SK-N-SH (cell line): ENCODE data around the gene UBTD1. TPM values are rescaled to one million over a fixed set of nuclear protein-coding genes. Genes with fewer than 3 reads are reported as not detected.
A peak's percentile ranks its signal among the peaks of the same experiment; 100 is the strongest.

Experiments used
- CTCF ChIA-PET: fragments of 300-600, 350-600 bp; formaldehyde crosslinking; extraction: SDS; loops from one replicate; lab custom pipeline; 2021; lab: Yijun Ruan, JAX
- POLR2A ChIA-PET: fragments of 350-600 bp; sonication (Branson Sonifier 250); formaldehyde crosslinking; extraction: SDS; loops from one replicate; lab custom pipeline; 2020; ENCODE audit warnings: antibody characterized with exemption, inconsistent platforms; lab: Yijun Ruan, JAX
- DNase-seq: peaks from one replicate; pipeline ENCODE4 v3.0.0; 2012
- H2AFZ ChIP-seq: fragments of 200-600 bp; sonication (generic); 2 replicates; pipeline ENCODE4 v1.8.1; 2016; ENCODE audit warnings: antibody characterized with exemption, mild to moderate bottlenecking, low read depth
- H3F3A ChIP-seq: fragments of 200-600 bp; sonication (generic); replicated peaks from 2 replicates; pipeline ENCODE3; 2016; ENCODE audit warnings: antibody characterized with exemption, mild to moderate bottlenecking; ENCODE audit not compliant: insufficient read depth
- H3K27ac ChIP-seq, 2 experiments: fragments of 200-500 bp in 1 of 2; fragments of 200-600 bp in 1 of 2; sonication (Bioruptor generic) in 1 of 2; sonication (generic), shearing (Covaris generic) in 1 of 2; 2 replicates each; pipeline versions ENCODE4 v1.5.1 to v1.6.1; 2014 to 2016; ENCODE audit warnings: low read depth in 2 of 2, inconsistent platforms in 1 of 2, low read length in 1 of 2, mild to moderate bottlenecking in 1 of 2, mixed read lengths in 1 of 2
- H3K27me3 ChIP-seq: fragments of 200-600 bp; sonication (generic), shearing (Covaris generic); 2 replicates; pipeline ENCODE4 v1.6.1; 2016; ENCODE audit warnings: mixed run types; ENCODE audit not compliant: insufficient read depth
- H3K36me3 ChIP-seq, 2 experiments: fragments of 200-500 bp in 1 of 2; fragments of 200-600 bp in 1 of 2; sonication (Bioruptor generic) in 1 of 2; sonication (generic) in 1 of 2; replicated peaks in 1 of 2; 2 replicates each; pipeline versions ENCODE3 to v1.5.1; 2014 to 2016; ENCODE audit warnings: low read length in 1 of 2, mild to moderate bottlenecking in 1 of 2; ENCODE audit not compliant: insufficient read depth in 2 of 2, control insufficient read depth in 1 of 2
- H3K4me1 ChIP-seq, 2 experiments: fragments of 200-500 bp in 1 of 2; fragments of 200-600 bp in 1 of 2; sonication (Bioruptor generic) in 1 of 2; sonication (generic), shearing (Covaris generic) in 1 of 2; 2 replicates each; pipeline versions ENCODE4 v1.5.1 to v1.6.1; 2014 to 2016; ENCODE audit warnings: low read depth in 1 of 2, low read length in 1 of 2, mixed run types in 1 of 2; ENCODE audit not compliant: insufficient read depth in 2 of 2, control insufficient read depth in 1 of 2
- H3K4me2 ChIP-seq: fragments of 200-600 bp; sonication (generic), shearing (Covaris generic); 2 replicates; pipeline ENCODE4 v1.6.1; 2017; ENCODE audit warnings: mixed run types
- H3K4me3 ChIP-seq, 2 experiments: fragments of 200-500 bp in 1 of 2; fragments of 200-600 bp in 1 of 2; sonication (Bioruptor generic) in 1 of 2; sonication (generic), shearing (Covaris generic) in 1 of 2; 2 replicates each; pipeline versions ENCODE4 v1.5.1 to v1.8.1; 2014 to 2016; ENCODE audit warnings: low read depth in 2 of 2, inconsistent platforms in 1 of 2, low read length in 1 of 2, mild to moderate bottlenecking in 1 of 2, mixed read lengths in 1 of 2, moderate library complexity in 1 of 2
- H3K79me2 ChIP-seq: fragments of 200-600 bp; sonication (generic); 2 replicates; pipeline ENCODE4 v1.8.1; 2017; ENCODE audit warnings: mild to moderate bottlenecking; ENCODE audit not compliant: insufficient read depth
- H3K9ac ChIP-seq: fragments of 200-600 bp; sonication (generic); 2 replicates; pipeline ENCODE4 v1.6.1; 2017; ENCODE audit warnings: mixed run types
- H3K9me2 ChIP-seq: fragments of 200-600 bp; sonication (generic); 2 replicates; pipeline ENCODE4 v1.6.1; 2017; ENCODE audit warnings: mixed run types
- H3K9me3 ChIP-seq: fragments of 200-600 bp; sonication (generic); 2 replicates; pipeline ENCODE4 v1.6.1; 2017; ENCODE audit warnings: mixed run types, mild to moderate bottlenecking, moderate library complexity
- H4K20me1 ChIP-seq: fragments of 200-600 bp; sonication (generic); 2 replicates; pipeline ENCODE4 v1.6.1; 2017; ENCODE audit warnings: mild to moderate bottlenecking, mixed run types; ENCODE audit not compliant: insufficient read depth
- CTCF ChIP-seq: fragments of 200-600 bp; sonication (generic); IDR thresholded peaks from 2 replicates; pipeline ENCODE4 v1.6.1; 2017; ENCODE audit warnings: antibody characterized with exemption, mild to moderate bottlenecking, moderate library complexity
- POLR2AphosphoS5 ChIP-seq: IDR thresholded peaks from 2 replicates; pipeline ENCODE4 v1.6.1; 2012; ENCODE audit warnings: low read depth, low read length
- RFX5 ChIP-seq: IDR thresholded peaks from 2 replicates; pipeline ENCODE4 v1.6.1; 2012; ENCODE audit warnings: mild to moderate bottlenecking, improper control_type of control experiment, low read length
- RXRA ChIP-seq: IDR thresholded peaks from 2 replicates; pipeline ENCODE4 v1.4.0; 2012; ENCODE audit warnings: low read depth, mild to moderate bottlenecking, borderline replicate concordance
- TEAD4 ChIP-seq: IDR thresholded peaks from 2 replicates; pipeline ENCODE4 v1.4.0; 2012; ENCODE audit warnings: mild to moderate bottlenecking, borderline replicate concordance; ENCODE audit not compliant: insufficient read depth
- WGBS: methylation state at CpG from one replicate; pipeline ENCODE4 v1.1.6; 2017; ENCODE audit warnings: low lambda C conversion rate; 5-methylcytosine and 5-hydroxymethylcytosine counted together
- polyA plus RNA-seq, 3 experiments: library from polyadenylated mRNA; depleted of rRNA; stranded (reverse); fragments of >200 nt; gene quantifications; 2 replicates each; pipeline ENCODE4 v1.2.3, GENCODE V29; 2012

Gene UBTD1
- polyA plus RNA-seq, 1 of the 3 experiments (the other 2 are of a cell fraction): 38.8 TPM

GRCh38 chr10:97539523-97540200 lies 40.9 kb downstream of the UBTD1 start:
- POLR2A ChIA-PET: interaction anchor here (0.7 kb wide), 1 partner anchor 145 kb away, joined by 5 read pairs; no protein-coding TSS in a partner anchor
- H3K36me3 ChIP-seq: no peaks in the 10 kb centered on the region
- H2AFZ ChIP-seq: no peak overlapping the region
- CTCF ChIA-PET: interaction anchor here (1.2 to 8.6 kb wide), 2 partner anchors 12 to 77 kb away, joined by 3 to 61 read pairs; no protein-coding TSS in a partner anchor
- H3K9ac ChIP-seq: no peak overlapping the region
- H4K20me1 ChIP-seq: no peaks in the 10 kb centered on the region
- 90% methylated on average over 4 of the region's 6 CpGs for WGBS
- DNase-seq: no peak
- H3F3A ChIP-seq: peaks cover 31% of the 10 kb centered on the region
- H3K9me3 ChIP-seq: no peaks in the 10 kb centered on the region
- peak overlapping the region; percentile 23 to 100; a peak in 3 of 4 replicates for H3K27ac ChIP-seq
- H3K9me2 ChIP-seq: no peaks in the 10 kb centered on the region
- TF ChIP-seq CTCF (peak; percentile 20; the same call in 1 of the 2 replicates), RXRA (no peak)
- no peak overlapping the region; the same call in 1 of the 2 replicates for H3K4me2 ChIP-seq
- H3K4me1 ChIP-seq: peaks cover 16 to 48% of the 10 kb centered on the region in 2 experiments; a peak in 3 of 4 replicates
- peaks cover 64% of the 10 kb centered on the region for H3K79me2 ChIP-seq
- H3K27me3 ChIP-seq: no peaks in the 10 kb centered on the region
- no peak overlapping the region for H3K4me3 ChIP-seq

- no peak overlapping the region for H3K4me2 ChIP-seq
- CTCF ChIA-PET: interaction anchor here (8.6 kb wide), 1 partner anchor 11 kb away, joined by 61 read pairs; no protein-coding TSS in a partner anchor
Measured at GRCh38 chr10:97540669-97541500, 42.2 kb downstream of the UBTD1 start.

More at GRCh38 chr10:97540669-97541500, 42.2 kb downstream of the UBTD1 start:
- Histone ChIP-seq H3K27me3 (no peaks in the 10 kb centered on the region), H3K9me2 (no peaks in the 10 kb centered on the region), H3K36me3 (no peaks in the 10 kb centered on the region), H3K79me2 (peaks cover 64% of the 10 kb centered on the region), H3K9me3 (no peaks in the 10 kb centered on the region), H4K20me1 (no peaks in the 10 kb centered on the region), H2AFZ (no peak overlapping the region), H3F3A (peaks cover 31% of the 10 kb centered on the region), H3K9ac (no peak overlapping the region), H3K27ac (peak overlapping the region in 1 of 2 experiments; percentile 100; a peak in 2 of 4 replicates), H3K4me3 (no peak overlapping the region), H3K4me1 (peaks cover 16 to 48% of the 10 kb centered on the region in 2 experiments; a peak in 3 of 4 replicates)
- POLR2A ChIA-PET: no interaction called here
- TF ChIP-seq CTCF (0 out of 2 replicates have a peak, but pooled peaks have one; percentile 13), POLR2AphosphoS5 (no peak), RFX5 (no peak), TEAD4 (no peak)
- 93% methylated on average over 10 of the region's 14 CpGs for WGBS
- DNase-seq: no peak
